Tibial nerve (tissue), 3 donors: ENCODE results near the gene NPR1.

Experiments
- CTCF ChIP-seq, 5 experiments: fragments of 200-600 bp in 3 of 5; fragments of 450-650 bp in 2 of 5; sonication (generic) in 3 of 5; IDR thresholded peaks; one replicate each; pipeline ENCODE4 v1.5.1; 2016 to 2019; ENCODE audit warnings: antibody characterized with exemption in 5 of 5, mild to moderate bottlenecking in 3 of 5, moderate library complexity in 2 of 5
- POLR2A ChIP-seq, 2 donors: fragments of 450-650 bp; IDR thresholded peaks; one replicate each; pipeline ENCODE4 v1.6.1; 2017; ENCODE audit warnings: antibody characterized with exemption in 2 of 2, mild to moderate bottlenecking in 2 of 2, moderate library complexity in 2 of 2

- no peak for TF ChIP-seq CTCF (IDR thresholded peaks at IDR 0.05)
- TF ChIP-seq POLR2A (IDR thresholded peaks at IDR 0.05), result no peak
Observed at GRCh38 chr1:153655333-153655732, 23.2 kb upstream of the NPR1 start.
